Thyroid gland (tissue), 4 donors: Measurements from ENCODE around the gene YIPF1.

ENCODE experiments used
- POLR2A ChIP-seq, 2 donors: fragments of 450-650 bp; IDR thresholded peaks; one replicate each; pipeline ENCODE4 v1.6.1; 2017; ENCODE audit warnings: antibody characterized with exemption in 2 of 2, mild to moderate bottlenecking in 2 of 2, moderate library complexity in 1 of 2
- TF ChIP-seq, protein P1 (sequence below), 6 experiments: fragments of 200-600 bp in 3 of 6; fragments of 450-650 bp in 3 of 6; sonication (generic) in 3 of 6; IDR thresholded peaks; one replicate each; pipeline ENCODE4 v1.5.1; 2016 to 2019; ENCODE audit warnings: antibody characterized with exemption in 6 of 6, mild to moderate bottlenecking in 2 of 6, inconsistent platforms in 1 of 6, moderate library complexity in 1 of 6

DNA sequence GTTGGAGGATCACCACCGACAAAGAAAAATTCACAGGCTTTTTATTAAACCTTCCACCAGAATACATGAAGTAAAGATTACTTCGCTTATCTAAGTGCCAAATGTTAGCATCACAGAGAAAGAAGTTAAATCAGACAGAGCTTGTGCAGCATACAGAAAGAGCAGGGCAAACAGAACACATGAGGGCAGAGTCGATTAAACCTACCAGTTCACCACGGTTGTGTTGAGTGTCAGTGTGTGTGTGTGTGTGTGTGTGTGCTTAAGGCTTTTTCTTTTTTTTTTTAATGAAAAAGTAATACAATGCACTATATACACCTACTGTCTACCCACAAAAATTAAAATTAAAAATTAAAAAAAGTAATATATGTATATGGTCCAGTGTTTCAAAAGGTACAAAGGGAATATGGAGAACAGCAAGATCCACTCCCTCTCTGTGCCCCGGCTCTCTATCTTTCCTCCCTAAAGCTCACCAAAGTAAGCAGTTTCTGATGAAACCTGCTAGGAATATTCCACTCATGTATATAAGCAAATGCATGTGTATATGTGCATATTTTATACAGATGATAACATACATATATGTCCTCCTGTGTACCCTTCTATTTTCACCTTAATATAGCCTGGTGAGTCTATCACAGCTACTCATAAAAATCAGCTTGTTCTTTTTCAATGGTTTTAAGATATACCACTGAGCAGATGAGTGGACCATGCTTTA lies 17.7 kb downstream of the YIPF1 start:
- TF ChIP-seq, protein P1, sequence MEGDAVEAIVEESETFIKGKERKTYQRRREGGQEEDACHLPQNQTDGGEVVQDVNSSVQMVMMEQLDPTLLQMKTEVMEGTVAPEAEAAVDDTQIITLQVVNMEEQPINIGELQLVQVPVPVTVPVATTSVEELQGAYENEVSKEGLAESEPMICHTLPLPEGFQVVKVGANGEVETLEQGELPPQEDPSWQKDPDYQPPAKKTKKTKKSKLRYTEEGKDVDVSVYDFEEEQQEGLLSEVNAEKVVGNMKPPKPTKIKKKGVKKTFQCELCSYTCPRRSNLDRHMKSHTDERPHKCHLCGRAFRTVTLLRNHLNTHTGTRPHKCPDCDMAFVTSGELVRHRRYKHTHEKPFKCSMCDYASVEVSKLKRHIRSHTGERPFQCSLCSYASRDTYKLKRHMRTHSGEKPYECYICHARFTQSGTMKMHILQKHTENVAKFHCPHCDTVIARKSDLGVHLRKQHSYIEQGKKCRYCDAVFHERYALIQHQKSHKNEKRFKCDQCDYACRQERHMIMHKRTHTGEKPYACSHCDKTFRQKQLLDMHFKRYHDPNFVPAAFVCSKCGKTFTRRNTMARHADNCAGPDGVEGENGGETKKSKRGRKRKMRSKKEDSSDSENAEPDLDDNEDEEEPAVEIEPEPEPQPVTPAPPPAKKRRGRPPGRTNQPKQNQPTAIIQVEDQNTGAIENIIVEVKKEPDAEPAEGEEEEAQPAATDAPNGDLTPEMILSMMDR (IDR thresholded peaks at IDR 0.05) = no peak
- TF ChIP-seq POLR2A (IDR thresholded peaks at IDR 0.05) = no peak
